Skin of body (tissue), 2 donors: ENCODE data around the gene ST14. TPM values are rescaled to one million over a fixed set of nuclear protein-coding genes. Genes with fewer than 3 reads are reported as not detected.

Experiments used
- DNase-seq: peaks from one replicate; lab custom pipeline; 2025; lab: John Stamatoyannopoulos, UW
- total RNA-seq: library from RNA; depleted of rRNA; stranded (reverse); fragments of >200 nt; gene quantifications from one replicate; pipeline ENCODE4 v1.2.3, GENCODE V29; 2014

The ST14 gene
- total RNA-seq, 1 donor from 2014 or later: 18.3 TPM

- no peak for DNase-seq
These were observed 25.9 kb upstream of the ST14 start for GRCh38 chr11:130133716-130134115.

GRCh38 chr11:130136107-130136506 is 23.5 kb upstream of the ST14 start:
- DNase-seq: no peak

GRCh38 chr11:130137999-130138398 is 21.6 kb upstream of the ST14 start:
- DNase-seq: no peak

- DNase-seq: no peak
These were observed 20.2 kb upstream of the ST14 start for GRCh38 chr11:130139401-130139800.

- DNase-seq: no peak
These were observed 17.8 kb upstream of the ST14 start for GRCh38 chr11:130141561-130142341.

- DNase-seq: no peak
These were observed 15.4 kb upstream of the ST14 start for GRCh38 chr11:130144141-130144540.

- no peak for DNase-seq
These were observed 14.7 kb upstream of the ST14 start for GRCh38 chr11:130144861-130145281.

- no peak for DNase-seq
These were observed 14.2 kb upstream of the ST14 start for GRCh38 chr11:130145311-130145812.

- no peak for DNase-seq
These were observed 13.4 kb upstream of the ST14 start for GRCh38 chr11:130145975-130146776.

- peak; percentile 22 for DNase-seq
These were observed 12.8 kb upstream of the ST14 start for GRCh38 chr11:130146796-130147195.

- DNase-seq: no peak
These were observed 10.7 kb upstream of the ST14 start for GRCh38 chr11:130148796-130149326.

GRCh38 chr11:130150790-130151189 is 8.8 kb upstream of the ST14 start:
- DNase-seq: no peak

GRCh38 chr11:130151196-130151595 is 8.4 kb upstream of the ST14 start:
- no peak for DNase-seq

GRCh38 chr11:130156108-130157022 is 3.2 kb upstream of the ST14 start:
- no peak for DNase-seq

GRCh38 chr11:130157101-130157500 is 2.5 kb upstream of the ST14 start:
- no peak for DNase-seq

- DNase-seq: no peak
These were observed 1.7 kb upstream of the ST14 start for GRCh38 chr11:130157840-130158239.

- DNase-seq: no peak
These were observed 443 bp upstream of the ST14 start for GRCh38 chr11:130159139-130159538.

GRCh38 chr11:130160498-130161155 is 1.0 kb downstream of the ST14 start:
- DNase-seq: no peak

- DNase-seq: no peak
These were observed 2.0 kb downstream of the ST14 start for GRCh38 chr11:130161441-130162145.

GRCh38 chr11:130162733-130163132 is 3.2 kb downstream of the ST14 start:
- no peak for DNase-seq
